ENCODE results near the gene B4GALT4.

DNA sequence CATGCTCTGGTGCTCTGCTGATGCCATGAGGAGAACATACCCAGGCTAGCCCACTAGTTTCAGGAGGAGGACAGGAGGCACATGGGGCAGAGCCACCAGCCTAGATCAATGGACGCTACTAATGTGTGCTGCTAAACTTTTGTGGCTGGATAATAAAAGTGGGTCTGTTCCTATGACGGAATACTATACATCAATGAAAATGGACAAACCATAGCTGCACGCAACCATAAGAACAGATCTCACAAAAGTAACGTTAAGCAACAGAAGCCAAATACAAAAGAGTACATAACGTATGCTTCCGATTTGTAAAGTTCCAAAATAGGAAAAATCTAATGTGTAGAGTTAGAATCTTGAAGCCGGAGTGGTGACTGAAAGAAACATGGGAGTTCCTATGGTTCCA lies 11.5 kb downstream of the B4GALT4 start:
- TF ChIP-seq EZH2 (IDR thresholded peaks at IDR 0.05; ENCODE audit: insufficient read depth, poor library complexity, severe bottlenecking) (no peak), EZH2phosphoT487 (IDR thresholded peaks at IDR 0.05; ENCODE audit: insufficient read depth, low read depth) (no peak)
